GM21723 (cell line): ENCODE results near the gene SH3PXD2A.
"Not testable (repeated sequence)": the region's sequence is repeated elsewhere in the genome, so short reads cannot be mapped to it uniquely, and the experiment has no call there.

Source experiments
- ATAC-seq: cut with Tn5 transposase; IDR thresholded peaks from one replicate; pipeline ENCODE4 v1.9.1; 2021; ENCODE audit warnings: mild to moderate bottlenecking, moderate library complexity; ENCODE audit not compliant: unreplicated experiment

Gene SH3PXD2A

DNA sequence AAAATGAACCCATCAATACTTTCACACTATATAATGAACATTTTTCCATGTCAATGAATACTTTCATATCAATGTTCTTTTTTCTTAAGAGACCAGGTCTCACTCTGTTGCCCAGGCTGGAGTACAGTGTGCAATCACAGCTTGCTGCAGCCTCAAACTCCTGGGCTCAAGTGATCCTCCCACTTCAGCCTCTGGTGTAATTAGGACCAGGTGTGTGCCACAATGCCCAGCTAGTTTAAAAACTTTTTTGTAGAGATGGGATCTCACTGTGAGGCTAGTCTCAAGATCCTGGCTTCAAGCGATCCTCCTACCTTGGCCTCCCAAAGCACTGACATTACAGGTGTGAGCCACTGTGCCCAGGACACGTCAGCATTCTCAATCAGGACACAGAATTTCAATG lies 85.2 kb downstream of the SH3PXD2A start:
- ATAC-seq, result no peak

DNA sequence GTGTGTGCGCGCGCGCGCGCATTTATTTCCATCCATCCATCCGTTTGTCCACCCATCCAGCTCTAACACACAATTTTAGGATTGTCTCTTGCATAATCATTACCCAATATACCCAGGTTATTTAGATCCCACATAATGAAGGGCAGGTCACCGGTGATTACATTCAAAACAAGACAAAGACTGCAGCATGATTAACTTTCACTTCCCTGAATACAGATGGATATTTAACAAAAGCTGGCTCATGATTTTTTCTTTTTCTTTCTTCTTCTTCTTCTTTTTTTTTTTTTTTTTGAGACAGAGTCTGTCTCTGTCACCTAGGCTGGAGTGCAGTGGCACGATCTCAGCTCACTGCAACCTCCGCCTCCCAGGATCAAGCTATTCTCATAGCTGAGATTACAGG lies 86.2 kb downstream of the SH3PXD2A start:
- ATAC-seq, result no peak

DNA sequence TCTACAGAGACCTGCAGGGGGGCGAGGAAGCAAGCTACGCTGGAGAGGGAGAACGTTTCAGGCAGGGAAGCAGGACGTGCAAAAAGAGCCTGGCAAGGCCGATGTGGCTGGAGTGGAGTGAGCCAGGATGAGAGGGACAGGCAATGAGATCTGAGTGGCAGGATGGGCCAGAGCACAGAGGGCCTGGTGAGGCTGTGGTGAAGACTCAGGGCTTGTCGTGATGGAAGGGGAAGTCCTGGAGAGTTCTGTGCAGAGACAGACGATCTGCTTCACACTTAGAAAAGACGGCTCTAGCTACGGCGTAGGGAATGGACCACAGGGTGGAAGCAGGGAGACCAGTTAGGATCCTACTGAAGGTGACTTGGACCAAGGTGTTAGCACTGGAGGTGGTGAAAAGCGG lies 87.0 kb downstream of the SH3PXD2A start:
- no peak for ATAC-seq

DNA sequence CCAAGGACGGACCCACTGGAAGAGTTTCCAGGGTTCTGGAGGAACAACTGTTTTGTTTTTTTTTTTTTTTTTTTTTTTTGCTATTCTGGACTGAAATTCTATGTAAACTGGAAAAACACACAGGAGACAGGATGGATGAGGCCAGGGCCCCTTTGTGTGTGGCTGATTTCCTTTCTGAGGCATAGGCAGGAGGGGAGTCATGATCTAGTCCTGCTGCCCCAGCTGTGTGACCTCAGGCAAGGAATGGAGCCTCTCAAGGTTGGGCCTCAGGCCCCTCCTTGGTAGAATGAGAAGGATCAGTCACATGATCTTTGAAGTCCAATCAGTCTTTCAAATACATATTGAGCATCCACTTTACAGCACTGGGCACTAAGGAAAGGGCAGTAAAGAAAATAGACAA lies 87.6 kb downstream of the SH3PXD2A start:
- no peak for ATAC-seq

DNA sequence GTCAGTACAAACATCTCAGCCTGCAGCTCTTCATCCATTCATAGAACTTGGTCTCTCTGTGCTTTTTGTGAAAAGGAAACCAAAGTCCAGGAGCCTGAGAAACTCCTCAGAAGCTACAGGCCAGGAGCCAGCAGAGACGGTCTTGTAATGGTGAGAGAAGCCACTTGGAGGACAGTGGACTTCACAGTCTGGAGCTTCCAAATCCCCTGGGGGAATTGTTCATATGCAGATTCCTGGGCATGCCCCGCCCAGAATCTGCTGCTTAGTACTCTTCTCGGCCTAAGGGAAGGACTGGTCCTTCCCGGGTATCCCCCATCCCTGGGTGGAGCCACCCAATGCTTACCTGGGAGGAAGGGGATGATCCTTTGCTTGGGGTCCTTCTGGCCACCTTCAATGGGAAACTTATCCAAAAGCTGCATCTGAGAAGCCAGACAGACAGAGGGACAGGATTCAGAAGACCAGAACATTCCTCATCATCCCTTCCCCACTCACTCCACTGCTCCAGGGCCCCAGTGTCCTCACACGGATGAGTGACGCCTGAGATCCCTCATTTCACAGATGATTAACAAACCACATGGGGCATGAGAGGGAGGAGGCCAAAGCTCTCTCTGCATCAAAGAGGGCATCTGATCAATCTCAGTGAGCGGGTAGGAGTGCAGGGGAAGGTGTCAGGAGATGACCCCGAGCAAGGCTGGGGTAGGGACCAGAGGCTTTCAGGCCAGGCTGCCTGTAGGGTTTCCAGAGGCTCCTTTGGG lies 88.4 kb downstream of the SH3PXD2A start:
- no peak for ATAC-seq

DNA sequence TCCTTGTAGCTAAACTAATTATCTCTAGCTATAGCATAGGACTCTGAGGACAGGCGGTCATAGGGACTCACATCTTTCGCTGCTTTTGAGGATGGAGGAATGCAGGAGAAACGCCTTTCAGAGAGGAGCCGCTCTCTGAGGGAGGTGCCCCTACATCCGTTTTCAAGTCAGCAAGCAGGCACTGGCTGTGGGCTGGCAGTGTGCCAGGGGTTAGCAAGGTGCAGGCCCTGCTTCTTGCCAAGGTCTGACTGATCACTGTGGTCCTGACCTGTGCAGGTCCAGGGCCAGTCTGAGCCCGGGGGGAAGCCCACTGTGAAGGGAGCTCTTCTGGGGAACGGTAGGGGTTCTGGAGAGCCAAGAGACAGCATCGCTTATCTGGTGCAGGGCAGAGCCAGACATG lies 89.4 kb downstream of the SH3PXD2A start:
- no peak for ATAC-seq

DNA sequence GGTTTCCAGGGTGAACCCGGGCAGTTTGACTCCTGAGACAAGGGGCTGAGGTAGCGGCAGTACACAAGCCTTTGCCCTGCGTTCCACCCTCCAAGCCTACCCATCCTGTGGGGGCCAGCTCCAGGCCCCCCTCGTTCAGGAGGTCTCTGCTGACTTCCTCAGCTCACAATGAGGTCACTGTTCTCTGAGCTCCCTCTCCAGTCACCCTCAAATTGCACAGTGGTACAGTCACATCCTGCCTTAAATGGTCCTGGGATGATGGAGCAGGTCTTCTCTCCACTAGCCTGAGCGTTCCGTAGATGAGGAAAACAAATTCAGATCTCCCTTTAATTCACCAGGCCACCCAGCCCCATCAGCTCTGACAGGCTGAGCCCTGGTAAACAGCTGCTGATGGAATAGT lies 90.2 kb downstream of the SH3PXD2A start:
- no peak for ATAC-seq

DNA sequence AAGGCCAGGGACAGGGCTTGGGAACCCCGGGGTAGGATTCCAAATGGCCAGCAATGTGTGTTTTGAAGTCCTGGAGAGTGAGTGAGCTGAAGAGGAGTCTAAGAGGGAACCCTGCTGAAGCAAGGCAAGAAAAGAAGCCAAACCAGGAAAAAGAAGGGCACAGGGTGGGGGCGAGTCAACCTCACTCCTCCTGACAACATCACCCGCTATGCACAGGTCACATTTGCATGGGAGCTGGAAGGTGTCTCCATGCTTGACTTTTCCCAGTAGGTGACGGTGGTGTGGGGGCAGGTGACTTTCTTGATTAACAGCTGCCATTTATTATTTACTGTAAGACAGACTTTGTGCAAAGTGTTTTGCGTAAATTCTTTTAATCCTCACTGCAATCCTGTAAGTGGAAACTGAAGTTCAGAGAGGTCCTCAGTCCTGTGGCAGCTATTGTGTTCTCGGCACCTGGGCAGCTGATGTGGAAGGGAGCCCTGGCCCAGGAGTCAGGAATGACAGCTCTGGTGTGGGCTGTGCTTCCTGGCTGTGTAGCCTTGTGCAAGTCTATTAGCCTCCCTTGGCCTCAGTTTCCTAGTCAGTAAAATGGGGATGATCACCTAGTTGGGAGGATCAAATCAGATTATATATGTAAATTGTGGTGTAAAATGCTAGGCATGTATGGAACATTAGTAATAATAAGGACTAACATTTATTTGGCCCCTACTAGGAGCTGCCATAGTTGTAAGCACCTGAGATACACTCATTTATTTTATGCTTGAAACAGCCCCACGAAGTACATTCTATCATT lies 90.9 kb downstream of the SH3PXD2A start:
- ATAC-seq, result no peak

DNA sequence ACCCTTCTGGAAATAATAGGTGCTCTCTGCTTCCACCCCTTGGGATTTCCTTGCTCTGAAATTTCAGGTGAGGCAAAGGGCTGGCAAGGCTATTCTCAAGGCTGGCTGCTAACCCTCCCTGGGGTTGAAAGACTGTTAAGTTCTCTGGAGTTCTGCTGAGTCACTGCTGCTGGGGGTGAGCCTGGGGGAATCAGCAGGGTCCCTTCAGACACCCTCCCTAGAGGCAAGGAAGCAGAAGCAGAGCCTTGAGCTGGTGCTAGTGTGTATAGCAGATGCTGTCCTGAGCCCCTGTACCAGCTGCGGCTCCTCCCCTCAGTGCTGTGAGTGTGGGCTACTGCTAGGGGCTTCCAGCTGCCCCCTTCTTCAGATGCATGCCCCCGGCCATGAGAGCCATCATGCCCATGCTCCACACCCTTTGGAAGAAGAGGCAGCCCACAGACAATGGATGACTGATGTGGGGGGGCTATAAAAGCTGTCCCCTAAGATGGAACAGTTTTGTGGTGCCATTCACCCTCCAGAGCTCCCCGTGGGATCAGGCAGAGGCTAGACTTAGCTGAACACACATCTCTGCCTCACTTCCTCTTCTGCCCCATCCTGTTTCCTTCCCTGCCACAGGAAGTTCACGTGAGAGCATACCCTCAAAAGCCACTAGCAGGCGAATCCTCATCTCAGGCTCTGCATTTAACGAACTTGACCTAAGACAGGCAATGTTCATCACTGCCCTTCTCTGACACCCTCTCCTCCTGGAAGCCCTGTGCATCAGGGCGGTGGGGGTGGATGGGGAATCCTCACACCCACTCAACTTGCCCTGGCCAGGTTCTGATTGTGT lies 91.8 kb downstream of the SH3PXD2A start:
- ATAC-seq, result peak; percentile 52

DNA sequence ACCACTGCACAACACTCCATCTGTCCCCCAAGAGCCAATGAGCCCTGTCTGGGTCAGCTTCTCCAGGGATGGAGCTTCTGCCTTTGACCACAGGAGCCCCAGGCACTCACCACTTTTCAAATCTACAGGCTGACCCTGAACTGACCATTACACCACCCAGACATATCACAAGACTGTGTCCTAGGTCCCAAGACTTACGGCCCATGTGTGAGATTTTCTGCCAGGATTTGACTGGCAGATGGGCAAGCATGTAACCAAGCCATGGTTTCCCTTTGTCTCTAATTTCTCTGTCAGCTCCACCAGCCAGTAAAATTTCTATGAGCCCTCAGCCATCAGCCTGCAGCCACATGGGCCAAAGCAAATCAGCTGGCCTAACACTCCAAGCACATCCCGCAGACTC lies 92.5 kb downstream of the SH3PXD2A start:
- no peak for ATAC-seq

DNA sequence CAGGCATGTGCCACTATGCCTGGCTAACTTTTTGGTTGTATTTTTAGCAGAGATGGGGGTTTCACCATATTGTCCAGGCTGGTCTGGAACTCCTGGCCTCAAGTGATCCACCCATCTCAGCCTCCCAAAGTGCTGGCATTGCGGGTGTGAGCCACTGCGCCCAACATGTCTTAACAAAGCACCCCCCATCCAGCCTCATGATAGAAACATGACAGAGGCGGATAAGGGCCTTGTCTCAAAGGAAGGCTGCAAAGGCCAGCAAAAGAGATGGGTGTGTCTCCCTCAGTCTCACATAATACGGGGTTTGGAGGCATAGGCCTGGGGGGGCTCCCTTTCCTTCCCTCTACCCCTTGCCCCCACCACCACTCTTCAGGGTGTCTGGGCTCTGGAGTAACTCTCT lies 93.2 kb downstream of the SH3PXD2A start:
- no peak for ATAC-seq

DNA sequence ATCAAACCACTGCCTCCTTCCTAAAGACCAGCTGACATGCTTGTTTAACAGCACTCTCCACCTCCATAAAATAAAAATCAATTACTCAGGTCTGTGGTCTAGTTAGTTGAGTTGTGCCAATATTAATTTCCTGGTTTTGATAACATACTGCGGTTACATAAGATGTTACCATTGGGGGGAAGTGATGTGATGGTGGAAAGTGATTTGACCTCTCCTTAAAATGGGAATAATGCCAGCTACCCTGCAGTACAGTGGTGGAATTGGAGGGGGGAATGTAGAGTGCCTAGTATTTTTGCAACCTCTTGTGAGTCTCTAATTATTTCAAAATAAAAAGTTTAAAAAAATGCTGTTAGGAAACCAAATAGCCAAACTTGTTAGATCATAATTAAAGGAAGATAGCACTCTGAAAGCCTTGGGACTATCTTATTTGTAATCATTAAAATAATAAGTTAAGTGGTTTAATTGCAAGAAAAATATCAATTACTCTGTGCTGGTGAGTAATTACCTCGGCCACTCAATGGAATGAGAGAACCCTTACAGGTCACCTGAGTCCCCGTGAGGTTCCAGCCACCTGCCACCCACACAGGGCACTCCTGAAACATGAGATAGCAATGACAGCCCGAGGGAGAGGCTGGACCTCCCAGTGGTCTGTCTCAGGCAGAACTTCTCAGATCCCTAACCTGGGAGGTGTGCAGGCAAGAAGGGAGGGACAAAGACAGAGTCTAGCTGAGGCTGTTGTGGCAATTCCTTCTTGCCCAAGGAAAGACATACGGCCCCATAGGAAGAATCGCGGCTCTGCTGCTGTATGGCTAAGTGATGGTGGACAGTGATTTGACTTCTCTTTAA lies 94.1 kb downstream of the SH3PXD2A start:
- no peak for ATAC-seq

DNA sequence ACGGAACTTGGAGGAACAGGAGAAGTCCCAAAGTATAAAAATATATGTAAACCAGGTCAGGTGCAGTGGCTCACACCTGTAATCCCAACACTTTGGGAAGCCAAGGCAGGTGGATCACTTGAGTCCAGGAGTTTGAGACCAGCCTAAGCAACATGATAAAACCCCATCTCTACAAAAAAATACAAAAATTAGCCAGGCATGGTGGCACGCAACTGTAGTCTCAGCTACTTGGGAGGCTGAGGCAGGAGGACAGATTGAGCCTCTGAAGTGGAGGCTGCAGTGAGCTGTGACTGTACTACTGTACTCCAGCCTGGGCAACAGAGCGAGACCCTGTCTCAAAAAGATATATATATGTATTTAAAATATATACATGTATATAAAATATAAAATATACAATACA lies 95.1 kb downstream of the SH3PXD2A start:
- not testable (repeated sequence) for ATAC-seq

DNA sequence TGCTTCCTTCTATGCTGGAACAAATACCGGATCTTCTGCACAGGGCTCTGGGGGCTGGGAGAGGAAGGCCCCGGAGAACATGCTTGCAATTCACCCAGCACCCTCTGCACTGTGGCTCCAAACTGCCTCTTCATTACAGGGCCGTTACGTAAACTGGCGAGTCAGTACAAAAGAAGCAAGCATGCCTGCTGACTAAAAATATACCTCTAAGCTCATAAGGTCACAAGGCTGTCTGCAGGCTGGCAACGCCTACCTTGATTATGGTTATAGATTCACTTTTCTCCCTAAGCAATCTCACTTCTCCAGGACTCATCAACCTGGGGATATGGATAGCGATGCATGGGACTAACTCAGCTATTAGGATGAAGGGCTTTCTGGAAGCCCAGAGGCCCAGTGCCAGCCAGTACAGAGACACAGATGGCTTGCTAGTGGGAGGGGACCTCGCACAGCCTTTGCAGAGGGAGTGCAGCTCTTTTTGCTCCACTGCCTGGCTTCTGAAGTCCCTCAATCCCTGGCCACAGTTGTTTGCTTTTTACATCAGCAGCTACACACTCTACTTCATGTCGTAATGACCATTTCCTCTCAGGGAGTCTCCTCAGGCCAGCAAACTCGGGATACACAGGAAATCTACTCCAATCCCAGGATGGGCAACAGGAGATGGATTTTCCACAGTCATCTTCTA lies 96.1 kb downstream of the SH3PXD2A start:
- peak; percentile 36 for ATAC-seq

DNA sequence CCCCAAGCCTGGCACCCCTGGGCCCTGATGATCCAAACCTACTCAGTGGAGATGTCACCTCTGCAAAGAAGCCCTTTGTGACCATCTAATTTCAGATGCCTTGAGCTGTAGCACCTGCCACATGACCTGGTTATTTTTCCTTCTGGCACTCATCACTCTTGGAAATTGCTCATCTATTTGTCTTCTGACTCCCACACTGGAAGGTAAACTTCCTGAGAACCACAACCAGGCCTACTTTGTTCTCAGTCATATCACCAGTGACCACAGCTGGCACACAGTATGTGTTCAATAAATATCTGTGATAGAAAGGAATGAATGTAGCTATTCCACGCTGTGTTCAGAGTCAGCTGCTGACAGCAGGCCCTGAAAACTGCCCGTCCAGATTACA lies 97.1 kb downstream of the SH3PXD2A start:
- no peak for ATAC-seq

DNA sequence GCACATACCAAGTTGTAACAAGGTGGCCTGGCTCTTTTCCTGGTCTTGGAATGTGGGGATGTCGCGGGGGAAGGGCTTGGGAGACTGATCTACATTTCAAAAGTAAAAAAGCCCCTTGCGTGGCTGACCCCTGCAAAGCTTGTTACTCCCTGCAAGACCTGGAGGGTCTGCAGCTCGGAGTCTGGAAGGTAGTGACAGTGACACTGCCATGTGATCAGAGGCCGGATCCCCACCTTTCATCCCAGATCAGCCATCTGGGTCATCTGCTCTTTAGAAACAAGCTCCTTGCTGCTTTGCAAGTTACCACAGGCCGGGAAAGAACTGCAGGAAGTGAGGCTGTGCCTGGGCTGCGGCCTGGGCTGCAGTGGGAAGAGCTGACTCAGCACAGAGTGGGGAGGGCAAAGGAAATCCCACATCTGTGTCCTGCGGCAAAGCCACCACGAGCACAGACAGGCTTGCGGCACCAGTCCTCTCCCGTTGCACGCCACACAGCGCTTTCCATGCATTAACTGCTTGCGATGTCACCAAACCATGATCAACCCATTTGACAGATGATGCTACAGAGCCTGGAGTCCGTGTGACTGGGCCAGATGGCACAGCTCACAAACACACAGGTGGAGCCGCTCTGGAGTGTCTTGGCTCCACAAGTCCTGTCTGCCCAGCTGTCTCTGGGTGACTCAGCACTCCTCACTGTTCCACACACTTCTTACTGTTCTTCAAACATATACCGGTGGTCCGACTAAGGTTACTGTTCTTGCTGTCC lies 97.7 kb downstream of the SH3PXD2A start:
- no peak for ATAC-seq

DNA sequence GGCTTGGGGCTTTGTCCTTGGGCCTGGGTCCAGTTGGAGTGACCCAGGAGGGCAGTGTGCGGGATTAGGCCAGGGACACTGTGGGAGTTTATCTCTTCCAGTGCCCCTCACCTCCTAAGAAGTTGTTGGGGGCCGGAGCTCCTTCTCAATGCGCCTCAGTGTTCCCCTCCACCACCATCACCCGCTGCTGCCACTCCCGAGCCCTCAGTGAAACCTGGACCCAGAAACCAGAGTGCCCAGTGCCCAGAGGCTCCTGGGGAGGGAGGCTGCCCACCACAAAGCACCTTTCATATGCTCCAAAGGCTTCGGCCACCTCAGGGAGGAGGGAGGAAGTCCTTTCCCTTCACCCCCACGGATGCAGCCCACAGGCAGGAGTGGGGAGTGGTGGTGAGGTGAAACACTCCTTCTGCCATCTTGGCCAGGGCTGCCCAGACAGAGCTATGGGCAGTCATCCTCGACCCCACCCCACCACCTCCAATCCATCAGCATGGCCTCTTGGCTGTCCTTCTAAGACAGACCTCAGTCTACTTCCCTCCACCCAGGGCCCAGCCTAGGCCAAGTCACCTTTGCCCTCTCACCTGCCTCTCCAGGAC lies 99.0 kb downstream of the SH3PXD2A start:
- no peak for ATAC-seq

DNA sequence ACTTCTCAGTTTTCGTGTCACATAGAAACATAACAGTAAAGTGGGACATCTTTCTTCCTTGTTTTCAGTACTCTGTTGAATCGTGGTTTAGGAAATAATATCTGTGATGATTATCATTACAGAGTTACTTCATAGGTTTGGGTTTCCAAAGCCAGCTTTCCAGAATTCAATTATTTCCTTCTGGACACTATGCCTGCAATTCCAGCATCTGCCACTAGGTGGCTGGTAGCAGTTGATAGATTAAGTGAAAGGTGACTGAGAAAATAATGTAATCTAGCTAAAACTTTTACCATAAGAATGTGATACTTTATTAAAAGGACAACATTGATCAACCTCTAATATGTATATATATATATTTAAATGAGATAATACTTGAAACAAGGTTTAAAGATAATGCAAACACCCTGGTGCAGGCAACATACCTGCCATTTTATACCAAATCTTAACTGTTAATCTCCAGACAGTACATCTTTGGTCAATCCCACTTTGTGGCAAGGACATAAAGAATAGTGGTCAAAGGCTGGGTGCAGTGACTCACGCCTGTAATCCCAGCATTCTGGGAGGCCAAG lies 102.6 kb downstream of the SH3PXD2A start:
- no peak for ATAC-seq
